GM18909 (cell line): ENCODE measurements around the gene VTCN1.
"Not testable (repeated sequence)": the region's sequence is repeated elsewhere in the genome, so short reads cannot be mapped to it uniquely, and the experiment has no call there.

ENCODE experiments used
- ATAC-seq: cut with Tn5 transposase; IDR thresholded peaks from one replicate; pipeline ENCODE4 v1.9.1; 2021; ENCODE audit warnings: mild to moderate bottlenecking; ENCODE audit not compliant: unreplicated experiment, poor library complexity

VTCN1 gene

GRCh38 chr1:117106478-117106877 lies 104.2 kb downstream of the VTCN1 start:
- no peak for ATAC-seq

GRCh38 chr1:117105722-117106121 lies 105.0 kb downstream of the VTCN1 start:
- ATAC-seq, result no peak

GRCh38 chr1:117104986-117105385 lies 105.7 kb downstream of the VTCN1 start:
- no peak for ATAC-seq

GRCh38 chr1:117101858-117102257 lies 108.9 kb downstream of the VTCN1 start:
- not testable (repeated sequence) for ATAC-seq

- no peak for ATAC-seq
These were observed 109.4 kb downstream of the VTCN1 start for GRCh38 chr1:117101334-117101733.

GRCh38 chr1:117098287-117098890 lies 112.3 kb downstream of the VTCN1 start:
- ATAC-seq, result no peak

GRCh38 chr1:117097443-117097842 lies 113.3 kb downstream of the VTCN1 start:
- no peak for ATAC-seq

GRCh38 chr1:117096951-117097408 lies 113.7 kb downstream of the VTCN1 start:
- ATAC-seq, result no peak

- ATAC-seq, result no peak
These were observed 115.7 kb downstream of the VTCN1 start for GRCh38 chr1:117094841-117095604.

GRCh38 chr1:117093870-117094621 lies 116.7 kb downstream of the VTCN1 start:
- no peak for ATAC-seq
